DOHH2 (cell line): ENCODE measurements around the gene COL9A2.

Experiments used
- EZH2phosphoT487 ChIP-seq: fragments of 200-600 bp; sonication (generic); IDR thresholded peaks from 2 replicates; pipeline ENCODE4 v1.6.1; 2017; ENCODE audit warnings: borderline replicate concordance, mild to moderate bottlenecking, antibody characterized with exemption, low read length, moderate library complexity, mixed read lengths
- TF ChIP-seq, protein P1 (sequence below): fragments of 200-600 bp; sonication (generic); IDR thresholded peaks from one replicate; pipeline ENCODE4 v1.5.1; 2014; ENCODE audit warnings: antibody characterized with exemption, mild to moderate bottlenecking, low read depth, low read length; ENCODE audit not compliant: poor library complexity, severe bottlenecking

DNA sequence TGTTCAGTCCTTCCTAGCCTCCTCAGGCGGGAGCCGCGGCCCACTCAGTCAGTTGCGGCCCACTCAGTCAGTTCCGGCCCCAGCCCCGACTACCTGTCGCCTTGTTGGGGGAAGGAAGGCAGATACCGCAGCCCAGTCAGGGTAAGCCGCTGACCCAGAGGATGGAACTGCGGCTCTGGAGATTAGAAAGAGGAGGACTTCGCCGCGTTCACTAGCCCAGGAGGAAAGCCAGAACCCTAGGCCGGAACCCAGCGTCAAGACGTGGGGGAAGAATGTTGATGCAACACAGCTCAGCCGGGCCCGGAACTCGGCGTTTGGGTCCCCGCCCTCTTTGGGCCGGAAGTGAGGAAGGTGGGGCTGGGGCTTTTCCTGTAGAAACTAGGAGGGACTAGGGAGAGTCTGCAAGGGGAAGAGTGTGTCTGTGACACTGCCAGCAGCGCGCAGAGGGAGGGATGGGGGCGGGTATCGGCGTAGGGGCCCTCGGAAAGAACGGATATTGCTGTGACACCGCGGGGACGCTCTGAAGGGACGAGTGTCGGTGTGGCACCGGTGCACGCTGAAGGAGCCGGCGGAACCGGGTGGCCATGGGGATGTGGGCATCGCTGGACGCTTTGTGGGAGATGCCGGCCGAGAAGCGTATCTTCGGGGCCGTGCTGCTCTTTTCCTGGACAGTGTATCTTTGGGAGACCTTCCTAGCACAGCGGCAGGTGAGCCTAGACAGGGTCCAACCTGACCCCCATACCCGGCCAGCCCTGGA, 59.2 kb downstream of the COL9A2 start, which contains the start of gene ZMPSTE24:
- TF ChIP-seq, protein P1, sequence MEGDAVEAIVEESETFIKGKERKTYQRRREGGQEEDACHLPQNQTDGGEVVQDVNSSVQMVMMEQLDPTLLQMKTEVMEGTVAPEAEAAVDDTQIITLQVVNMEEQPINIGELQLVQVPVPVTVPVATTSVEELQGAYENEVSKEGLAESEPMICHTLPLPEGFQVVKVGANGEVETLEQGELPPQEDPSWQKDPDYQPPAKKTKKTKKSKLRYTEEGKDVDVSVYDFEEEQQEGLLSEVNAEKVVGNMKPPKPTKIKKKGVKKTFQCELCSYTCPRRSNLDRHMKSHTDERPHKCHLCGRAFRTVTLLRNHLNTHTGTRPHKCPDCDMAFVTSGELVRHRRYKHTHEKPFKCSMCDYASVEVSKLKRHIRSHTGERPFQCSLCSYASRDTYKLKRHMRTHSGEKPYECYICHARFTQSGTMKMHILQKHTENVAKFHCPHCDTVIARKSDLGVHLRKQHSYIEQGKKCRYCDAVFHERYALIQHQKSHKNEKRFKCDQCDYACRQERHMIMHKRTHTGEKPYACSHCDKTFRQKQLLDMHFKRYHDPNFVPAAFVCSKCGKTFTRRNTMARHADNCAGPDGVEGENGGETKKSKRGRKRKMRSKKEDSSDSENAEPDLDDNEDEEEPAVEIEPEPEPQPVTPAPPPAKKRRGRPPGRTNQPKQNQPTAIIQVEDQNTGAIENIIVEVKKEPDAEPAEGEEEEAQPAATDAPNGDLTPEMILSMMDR = no peak
- no peak for TF ChIP-seq EZH2phosphoT487
